ES-I3 (cell line): ENCODE measurements around the gene TMEM266.

Experiments used
- H3K36me3 ChIP-seq: 2 replicates; pipeline ENCODE4 v1.6.1; 2013; ENCODE audit warnings: mild to moderate bottlenecking, low read length, control low read depth, moderate library complexity; ENCODE audit not compliant: insufficient read depth
- H3K4me1 ChIP-seq: 2 replicates; pipeline ENCODE4 v1.6.1; 2013; ENCODE audit warnings: mild to moderate bottlenecking, control low read depth, low read length; ENCODE audit not compliant: insufficient read depth
- H3K9ac ChIP-seq: 2 replicates; pipeline ENCODE4 v1.6.1; 2013; ENCODE audit warnings: low read depth, mild to moderate bottlenecking, low read length, moderate library complexity
- H3K9me3 ChIP-seq: 2 replicates; pipeline ENCODE4 v1.6.1; 2013; ENCODE audit warnings: mild to moderate bottlenecking, low read length, moderate library complexity; ENCODE audit not compliant: control insufficient read depth, insufficient read depth

The TMEM266 gene

GRCh38 chr15:76153241-76154197, 93.7 kb downstream of the TMEM266 start:
- H3K36me3 ChIP-seq = no peaks in the 10 kb centered on the region

GRCh38 chr15:76155731-76156130, 95.9 kb downstream of the TMEM266 start:
- peaks cover 6% of the 10 kb centered on the region; the same call in 1 of the 2 replicates for H3K4me1 ChIP-seq
- no peak overlapping the region for H3K9ac ChIP-seq
- H3K36me3 ChIP-seq = no peaks in the 10 kb centered on the region
- H3K9me3 ChIP-seq = no peaks in the 10 kb centered on the region

More at GRCh38 chr15:76153241-76154197, 93.7 kb downstream of the TMEM266 start:
- peaks cover 14% of the 10 kb centered on the region; the same call in 1 of the 2 replicates for H3K4me1 ChIP-seq
- H3K9ac ChIP-seq = no peak overlapping the region
- H3K9me3 ChIP-seq = no peaks in the 10 kb centered on the region

GRCh38 chr15:76158226-76158625, 98.4 kb downstream of the TMEM266 start:
- Histone ChIP-seq H3K9me3 (no peaks in the 10 kb centered on the region), H3K4me1 (peaks cover 6% of the 10 kb centered on the region; the same call in 1 of the 2 replicates), H3K9ac (no peak overlapping the region), H3K36me3 (no peaks in the 10 kb centered on the region)

- H3K36me3 ChIP-seq = no peaks in the 10 kb centered on the region
- no peak overlapping the region for H3K9ac ChIP-seq
- no peaks in the 10 kb centered on the region for H3K9me3 ChIP-seq
- H3K4me1 ChIP-seq = peaks cover 9% of the 10 kb centered on the region; the same call in 1 of the 2 replicates
Measured at GRCh38 chr15:76158815-76159214, 99.0 kb downstream of the TMEM266 start.

- H3K36me3 ChIP-seq = no peaks in the 10 kb centered on the region
- no peaks in the 10 kb centered on the region for H3K9me3 ChIP-seq
- H3K9ac ChIP-seq = no peak overlapping the region
- peaks cover 9% of the 10 kb centered on the region; the same call in 1 of the 2 replicates for H3K4me1 ChIP-seq
Measured at GRCh38 chr15:76159282-76159681, 99.5 kb downstream of the TMEM266 start.

- Histone ChIP-seq H3K9ac (no peak overlapping the region), H3K36me3 (no peaks in the 10 kb centered on the region), H3K9me3 (no peaks in the 10 kb centered on the region), H3K4me1 (peaks cover 9% of the 10 kb centered on the region; the same call in 1 of the 2 replicates)
Measured at GRCh38 chr15:76160426-76161152, 100.8 kb downstream of the TMEM266 start.

GRCh38 chr15:76161153-76162035, 101.6 kb downstream of the TMEM266 start:
- Histone ChIP-seq H3K9me3 (no peaks in the 10 kb centered on the region), H3K4me1 (peaks cover 9% of the 10 kb centered on the region; the same call in 1 of the 2 replicates), H3K36me3 (no peaks in the 10 kb centered on the region), H3K9ac (no peak overlapping the region)

- Histone ChIP-seq H3K9me3 (no peaks in the 10 kb centered on the region), H3K9ac (no peak overlapping the region), H3K36me3 (no peaks in the 10 kb centered on the region)
Measured at GRCh38 chr15:76162036-76162398, 102.2 kb downstream of the TMEM266 start.

GRCh38 chr15:76162784-76163456, 103.1 kb downstream of the TMEM266 start:
- H3K4me1 ChIP-seq = peaks cover 9% of the 10 kb centered on the region; the same call in 1 of the 2 replicates
- H3K36me3 ChIP-seq = no peaks in the 10 kb centered on the region
- H3K9ac ChIP-seq = no peak overlapping the region
- H3K9me3 ChIP-seq = no peaks in the 10 kb centered on the region

More at GRCh38 chr15:76162036-76162398, 102.2 kb downstream of the TMEM266 start:
- H3K4me1 ChIP-seq = peaks cover 9% of the 10 kb centered on the region; the same call in 1 of the 2 replicates

GRCh38 chr15:76163457-76164295, 103.9 kb downstream of the TMEM266 start:
- Histone ChIP-seq H3K36me3 (no peaks in the 10 kb centered on the region), H3K9ac (no peak overlapping the region), H3K4me1 (peaks cover 12% of the 10 kb centered on the region), H3K9me3 (no peaks in the 10 kb centered on the region)

- Histone ChIP-seq H3K9me3 (no peaks in the 10 kb centered on the region), H3K9ac (no peak overlapping the region), H3K36me3 (no peaks in the 10 kb centered on the region), H3K4me1 (peaks cover 15% of the 10 kb centered on the region)
Measured at GRCh38 chr15:76164602-76165001, 104.8 kb downstream of the TMEM266 start.

- Histone ChIP-seq H3K36me3 (no peaks in the 10 kb centered on the region), H3K9ac (no peak overlapping the region), H3K4me1 (peaks cover 14% of the 10 kb centered on the region), H3K9me3 (no peaks in the 10 kb centered on the region)
Measured at GRCh38 chr15:76165951-76166350, 106.2 kb downstream of the TMEM266 start.
